ENCODE data around the gene GPR183. TPM values are rescaled to one million over a fixed set of nuclear protein-coding genes. Genes with fewer than 3 reads are reported as not detected.

GPR183 gene
- total and polyA plus RNA-seq, 2 of the 8 experiments (the other 6 are each of a cell fraction or from before 2014, with no cell fraction given) = not detected

DNA sequence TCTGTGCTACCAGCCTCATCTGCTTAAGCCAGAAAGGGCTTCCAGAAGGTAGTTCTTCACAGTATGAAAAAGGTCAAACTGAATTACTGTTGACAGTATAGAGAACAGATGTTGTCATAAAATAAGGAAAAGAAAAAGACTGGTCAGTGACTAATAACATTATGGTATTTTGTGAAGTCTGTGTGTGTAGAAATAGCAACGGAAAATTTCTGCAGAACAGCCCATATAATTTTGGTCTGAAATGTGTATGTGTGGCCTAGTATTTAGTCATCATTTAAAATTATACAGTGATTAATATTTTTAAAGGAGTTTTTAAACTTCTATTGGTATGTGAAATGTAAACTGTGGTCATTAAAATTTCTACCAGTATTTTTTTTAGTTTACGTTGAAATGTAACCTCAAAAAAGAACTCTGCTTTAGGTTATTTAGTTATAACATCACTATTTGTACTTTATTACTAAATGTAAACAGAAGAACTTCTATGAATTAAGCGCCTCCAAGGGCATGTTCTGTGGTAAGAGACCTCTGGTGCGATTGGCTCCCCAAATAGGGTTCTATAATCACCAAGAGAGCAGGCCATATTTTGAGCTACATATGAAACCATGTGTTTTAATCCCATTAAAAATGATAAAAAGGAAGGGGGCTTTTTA lies 3.3 kb upstream of the GPR183 start (continued):
- TF ChIP-seq, protein P1, sequence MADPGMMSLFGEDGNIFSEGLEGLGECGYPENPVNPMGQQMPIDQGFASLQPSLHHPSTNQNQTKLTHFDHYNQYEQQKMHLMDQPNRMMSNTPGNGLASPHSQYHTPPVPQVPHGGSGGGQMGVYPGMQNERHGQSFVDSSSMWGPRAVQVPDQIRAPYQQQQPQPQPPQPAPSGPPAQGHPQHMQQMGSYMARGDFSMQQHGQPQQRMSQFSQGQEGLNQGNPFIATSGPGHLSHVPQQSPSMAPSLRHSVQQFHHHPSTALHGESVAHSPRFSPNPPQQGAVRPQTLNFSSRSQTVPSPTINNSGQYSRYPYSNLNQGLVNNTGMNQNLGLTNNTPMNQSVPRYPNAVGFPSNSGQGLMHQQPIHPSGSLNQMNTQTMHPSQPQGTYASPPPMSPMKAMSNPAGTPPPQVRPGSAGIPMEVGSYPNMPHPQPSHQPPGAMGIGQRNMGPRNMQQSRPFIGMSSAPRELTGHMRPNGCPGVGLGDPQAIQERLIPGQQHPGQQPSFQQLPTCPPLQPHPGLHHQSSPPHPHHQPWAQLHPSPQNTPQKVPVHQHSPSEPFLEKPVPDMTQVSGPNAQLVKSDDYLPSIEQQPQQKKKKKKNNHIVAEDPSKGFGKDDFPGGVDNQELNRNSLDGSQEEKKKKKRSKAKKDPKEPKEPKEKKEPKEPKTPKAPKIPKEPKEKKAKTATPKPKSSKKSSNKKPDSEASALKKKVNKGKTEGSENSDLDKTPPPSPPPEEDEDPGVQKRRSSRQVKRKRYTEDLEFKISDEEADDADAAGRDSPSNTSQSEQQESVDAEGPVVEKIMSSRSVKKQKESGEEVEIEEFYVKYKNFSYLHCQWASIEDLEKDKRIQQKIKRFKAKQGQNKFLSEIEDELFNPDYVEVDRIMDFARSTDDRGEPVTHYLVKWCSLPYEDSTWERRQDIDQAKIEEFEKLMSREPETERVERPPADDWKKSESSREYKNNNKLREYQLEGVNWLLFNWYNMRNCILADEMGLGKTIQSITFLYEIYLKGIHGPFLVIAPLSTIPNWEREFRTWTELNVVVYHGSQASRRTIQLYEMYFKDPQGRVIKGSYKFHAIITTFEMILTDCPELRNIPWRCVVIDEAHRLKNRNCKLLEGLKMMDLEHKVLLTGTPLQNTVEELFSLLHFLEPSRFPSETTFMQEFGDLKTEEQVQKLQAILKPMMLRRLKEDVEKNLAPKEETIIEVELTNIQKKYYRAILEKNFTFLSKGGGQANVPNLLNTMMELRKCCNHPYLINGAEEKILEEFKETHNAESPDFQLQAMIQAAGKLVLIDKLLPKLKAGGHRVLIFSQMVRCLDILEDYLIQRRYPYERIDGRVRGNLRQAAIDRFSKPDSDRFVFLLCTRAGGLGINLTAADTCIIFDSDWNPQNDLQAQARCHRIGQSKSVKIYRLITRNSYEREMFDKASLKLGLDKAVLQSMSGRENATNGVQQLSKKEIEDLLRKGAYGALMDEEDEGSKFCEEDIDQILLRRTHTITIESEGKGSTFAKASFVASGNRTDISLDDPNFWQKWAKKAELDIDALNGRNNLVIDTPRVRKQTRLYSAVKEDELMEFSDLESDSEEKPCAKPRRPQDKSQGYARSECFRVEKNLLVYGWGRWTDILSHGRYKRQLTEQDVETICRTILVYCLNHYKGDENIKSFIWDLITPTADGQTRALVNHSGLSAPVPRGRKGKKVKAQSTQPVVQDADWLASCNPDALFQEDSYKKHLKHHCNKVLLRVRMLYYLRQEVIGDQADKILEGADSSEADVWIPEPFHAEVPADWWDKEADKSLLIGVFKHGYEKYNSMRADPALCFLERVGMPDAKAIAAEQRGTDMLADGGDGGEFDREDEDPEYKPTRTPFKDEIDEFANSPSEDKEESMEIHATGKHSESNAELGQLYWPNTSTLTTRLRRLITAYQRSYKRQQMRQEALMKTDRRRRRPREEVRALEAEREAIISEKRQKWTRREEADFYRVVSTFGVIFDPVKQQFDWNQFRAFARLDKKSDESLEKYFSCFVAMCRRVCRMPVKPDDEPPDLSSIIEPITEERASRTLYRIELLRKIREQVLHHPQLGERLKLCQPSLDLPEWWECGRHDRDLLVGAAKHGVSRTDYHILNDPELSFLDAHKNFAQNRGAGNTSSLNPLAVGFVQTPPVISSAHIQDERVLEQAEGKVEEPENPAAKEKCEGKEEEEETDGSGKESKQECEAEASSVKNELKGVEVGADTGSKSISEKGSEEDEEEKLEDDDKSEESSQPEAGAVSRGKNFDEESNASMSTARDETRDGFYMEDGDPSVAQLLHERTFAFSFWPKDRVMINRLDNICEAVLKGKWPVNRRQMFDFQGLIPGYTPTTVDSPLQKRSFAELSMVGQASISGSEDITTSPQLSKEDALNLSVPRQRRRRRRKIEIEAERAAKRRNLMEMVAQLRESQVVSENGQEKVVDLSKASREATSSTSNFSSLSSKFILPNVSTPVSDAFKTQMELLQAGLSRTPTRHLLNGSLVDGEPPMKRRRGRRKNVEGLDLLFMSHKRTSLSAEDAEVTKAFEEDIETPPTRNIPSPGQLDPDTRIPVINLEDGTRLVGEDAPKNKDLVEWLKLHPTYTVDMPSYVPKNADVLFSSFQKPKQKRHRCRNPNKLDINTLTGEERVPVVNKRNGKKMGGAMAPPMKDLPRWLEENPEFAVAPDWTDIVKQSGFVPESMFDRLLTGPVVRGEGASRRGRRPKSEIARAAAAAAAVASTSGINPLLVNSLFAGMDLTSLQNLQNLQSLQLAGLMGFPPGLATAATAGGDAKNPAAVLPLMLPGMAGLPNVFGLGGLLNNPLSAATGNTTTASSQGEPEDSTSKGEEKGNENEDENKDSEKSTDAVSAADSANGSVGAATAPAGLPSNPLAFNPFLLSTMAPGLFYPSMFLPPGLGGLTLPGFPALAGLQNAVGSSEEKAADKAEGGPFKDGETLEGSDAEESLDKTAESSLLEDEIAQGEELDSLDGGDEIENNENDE (IDR thresholded peaks at IDR 0.05; ENCODE audit: insufficient replicate concordance, low read length) = no peak
- TF ChIP-seq SP4 (IDR thresholded peaks at IDR 0.05; ENCODE audit: low read length) = no peak
- TF ChIP-seq SIRT6 (IDR thresholded peaks at IDR 0.05; ENCODE audit: low read length) = no peak
- TF ChIP-seq RNF2 (IDR thresholded peaks at IDR 0.05; ENCODE audit: borderline replicate concordance, low read depth, low read length, missing control alignments, poor library complexity, severe bottlenecking) = no peak
- no peak for TF ChIP-seq EP300 (IDR thresholded peaks at IDR 0.05; ENCODE audit: borderline replicate concordance in 1 of 2, low read depth in 2 of 2, low read length in 2 of 2)
